ENCODE measurements around the gene PHYHIPL. TPM values are rescaled to one million over a fixed set of nuclear protein-coding genes. Genes with fewer than 3 reads are reported as not detected.
"Not testable (repeated sequence)": the region's sequence is repeated elsewhere in the genome, so short reads cannot be mapped to it uniquely, and the experiment has no call there.

The PHYHIPL gene
- total and polyA plus RNA-seq, 4 experiments from 2014 or later, result not detected

GRCh38 chr10:59206204-59206720, 29.8 kb downstream of the PHYHIPL start:
- Mint-ChIP-seq H3K27ac (no peak overlapping the region), H3K27me3 (no peaks in the 10 kb centered on the region), H3K9me3 (peaks cover 0 to 5% (median 0%) of the 10 kb centered on the region in 8 donors), H3K4me1 (no peaks in the 10 kb centered on the region), H3K36me3 (no peaks in the 10 kb centered on the region), H3K4me3 (no peak overlapping the region)
- Histone ChIP-seq H3K4me3 (ENCODE audit: low read length in 2 of 2) (no peak overlapping the region), H3K36me3 (ENCODE audit: insufficient read depth, low read length) (no peaks in the 10 kb centered on the region), H3K27me3 (ENCODE audit: insufficient read depth, low read length) (no peaks in the 10 kb centered on the region), H3K27ac (ENCODE audit: low read depth, low read length) (no peak overlapping the region), H3K9me3 (ENCODE audit: control insufficient read depth in 1 of 2, low read length in 2 of 2) (no peaks in the 10 kb centered on the region), H3K4me1 (ENCODE audit: insufficient read depth, low read length) (no peaks in the 10 kb centered on the region)
- DNase-seq, result no peak
- CTCF ChIA-PET (ENCODE audit: partially characterized antibody), result no interaction called here
- POLR2A ChIA-PET (ENCODE audit: partially characterized antibody), result no interaction called here
- intact Hi-C loops (cut with micrococcal nuclease), result no loop called here

- H3K27ac ChIP-seq (ENCODE audit: low read depth, low read length), result no peak overlapping the region
- H3K27me3 ChIP-seq (ENCODE audit: insufficient read depth, low read length), result no peaks in the 10 kb centered on the region
- H3K36me3 ChIP-seq (ENCODE audit: insufficient read depth, low read length), result no peaks in the 10 kb centered on the region
- H3K9me3 Mint-ChIP-seq, result peaks cover 0 to 3% (median 0%) of the 10 kb centered on the region in 8 donors
- no peaks in the 10 kb centered on the region for H3K9me3 ChIP-seq (ENCODE audit: control insufficient read depth in 1 of 2, low read length in 2 of 2)
- H3K4me3 ChIP-seq (ENCODE audit: low read length in 2 of 2), result no peak overlapping the region
- no peak for DNase-seq
- CTCF ChIA-PET (ENCODE audit: partially characterized antibody), result interaction anchor here (0.6 kb wide), 1 partner anchor 27 kb away, joined by 3 read pairs; no protein-coding TSS in a partner anchor
- no peaks in the 10 kb centered on the region for H3K27me3 Mint-ChIP-seq
- no peaks in the 10 kb centered on the region for H3K4me1 Mint-ChIP-seq
- H3K4me1 ChIP-seq (ENCODE audit: insufficient read depth, low read length), result no peaks in the 10 kb centered on the region
- no peak overlapping the region for H3K27ac Mint-ChIP-seq
- no peak overlapping the region for H3K4me3 Mint-ChIP-seq
- H3K36me3 Mint-ChIP-seq, result no peaks in the 10 kb centered on the region
- intact Hi-C loops (cut with micrococcal nuclease), result no loop called here
- POLR2A ChIA-PET (ENCODE audit: partially characterized antibody), result no interaction called here
These were observed 35.9 kb downstream of the PHYHIPL start for GRCh38 chr10:59212301-59212798.

DNA sequence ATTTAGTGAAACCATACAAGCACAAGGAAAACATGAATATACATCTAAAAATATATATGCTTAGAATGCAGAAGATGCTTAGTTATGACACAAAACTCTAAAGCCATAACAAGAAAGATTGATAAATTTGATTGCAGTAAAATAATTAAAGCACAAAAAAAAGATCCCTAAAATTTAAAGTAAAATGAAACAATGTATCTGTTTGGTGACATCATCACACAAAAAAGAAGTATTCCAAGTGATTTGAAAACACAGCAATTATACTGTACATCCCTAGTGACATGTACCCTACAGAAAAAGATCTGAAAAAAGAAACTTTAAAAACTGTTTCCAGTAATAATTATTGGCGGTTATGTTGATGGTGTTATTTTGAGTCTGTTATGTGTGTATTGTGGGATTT, 37.7 kb downstream of the PHYHIPL start:
- H3K4me3 Mint-ChIP-seq, result no peak overlapping the region
- H3K4me1 ChIP-seq (ENCODE audit: insufficient read depth, low read length), result no peaks in the 10 kb centered on the region
- no peaks in the 10 kb centered on the region for H3K27me3 Mint-ChIP-seq
- intact Hi-C loops (cut with micrococcal nuclease), result no loop called here
- peaks cover 0 to 2% (median 0%) of the 10 kb centered on the region in 8 donors for H3K9me3 Mint-ChIP-seq
- no peaks in the 10 kb centered on the region for H3K36me3 ChIP-seq (ENCODE audit: insufficient read depth, low read length)
- no peak for DNase-seq
- H3K36me3 Mint-ChIP-seq, result no peaks in the 10 kb centered on the region
- H3K27me3 ChIP-seq (ENCODE audit: insufficient read depth, low read length), result no peaks in the 10 kb centered on the region
- CTCF ChIA-PET (ENCODE audit: partially characterized antibody), result no interaction called here
- no peak overlapping the region for H3K4me3 ChIP-seq (ENCODE audit: low read length in 2 of 2)
- H3K4me1 Mint-ChIP-seq, result no peaks in the 10 kb centered on the region
- no peak overlapping the region for H3K27ac Mint-ChIP-seq
- H3K9me3 ChIP-seq (ENCODE audit: control insufficient read depth in 1 of 2, low read length in 2 of 2), result no peaks in the 10 kb centered on the region
- POLR2A ChIA-PET (ENCODE audit: partially characterized antibody), result no interaction called here
- no peak overlapping the region for H3K27ac ChIP-seq (ENCODE audit: low read depth, low read length)

DNA sequence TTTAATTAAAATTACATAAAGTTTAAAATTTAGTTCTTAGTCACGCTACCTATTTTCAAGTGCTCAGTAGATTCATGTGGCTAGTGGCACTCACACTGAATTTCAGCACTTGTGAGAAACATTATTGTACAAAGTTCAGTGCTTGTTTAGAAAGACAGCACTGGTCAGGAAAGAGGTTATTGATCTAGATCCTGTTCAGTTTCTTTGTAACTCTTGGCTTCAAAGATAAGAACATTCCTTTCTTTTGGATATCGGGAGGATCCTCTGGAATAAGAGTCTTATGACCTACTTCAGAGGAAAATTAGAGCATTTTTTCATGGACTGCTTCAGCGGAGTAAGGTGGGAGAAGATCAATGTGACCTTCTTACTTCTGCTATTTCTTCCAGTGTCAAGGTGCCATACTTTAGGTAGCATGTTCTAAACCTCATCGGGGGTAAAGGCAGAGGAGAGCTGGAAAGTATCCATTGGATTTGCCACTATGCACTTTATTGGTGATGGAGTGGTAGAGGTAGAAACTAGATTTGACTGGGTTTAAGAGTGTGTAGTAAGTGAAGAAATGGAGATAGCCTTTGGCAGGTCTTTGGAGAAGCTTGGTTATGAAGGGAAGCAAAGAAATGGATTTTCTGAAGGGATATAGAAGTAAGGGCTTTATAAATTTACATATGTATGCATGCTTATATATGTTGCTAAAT, 39.9 kb downstream of the PHYHIPL start:
- Histone ChIP-seq H3K27ac (ENCODE audit: low read depth, low read length) (no peak overlapping the region), H3K36me3 (ENCODE audit: insufficient read depth, low read length) (no peaks in the 10 kb centered on the region), H3K9me3 (ENCODE audit: control insufficient read depth in 1 of 2, low read length in 2 of 2) (no peaks in the 10 kb centered on the region), H3K27me3 (ENCODE audit: insufficient read depth, low read length) (no peaks in the 10 kb centered on the region), H3K4me1 (ENCODE audit: insufficient read depth, low read length) (no peaks in the 10 kb centered on the region), H3K4me3 (ENCODE audit: low read length in 2 of 2) (no peak overlapping the region)
- intact Hi-C loops (cut with micrococcal nuclease), result no loop called here
- H3K9me3 Mint-ChIP-seq, result peaks cover 0 to 2% (median 0%) of the 10 kb centered on the region in 8 donors
- H3K4me3 Mint-ChIP-seq, result no peak overlapping the region
- H3K27me3 Mint-ChIP-seq, result no peaks in the 10 kb centered on the region
- ChIA-PET POLR2A (ENCODE audit: partially characterized antibody) (no interaction called here), CTCF (ENCODE audit: partially characterized antibody) (no interaction called here)
- DNase-seq, result no peak
- no peak overlapping the region for H3K27ac Mint-ChIP-seq
- no peaks in the 10 kb centered on the region for H3K4me1 Mint-ChIP-seq
- H3K36me3 Mint-ChIP-seq, result no peaks in the 10 kb centered on the region

- Mint-ChIP-seq H3K27ac (no peak overlapping the region), H3K4me1 (no peaks in the 10 kb centered on the region), H3K4me3 (no peak overlapping the region), H3K27me3 (peaks cover 0 to 2% of the 10 kb centered on the region in 2 donors), H3K9me3 (peaks cover 0 to 2% (median 0%) of the 10 kb centered on the region in 8 donors), H3K36me3 (no peaks in the 10 kb centered on the region)
- DNase-seq, result no peak
- H3K4me3 ChIP-seq (ENCODE audit: low read length in 2 of 2), result no peak overlapping the region
- H3K4me1 ChIP-seq (ENCODE audit: insufficient read depth, low read length), result no peaks in the 10 kb centered on the region
- H3K27ac ChIP-seq (ENCODE audit: low read depth, low read length), result no peak overlapping the region
- ChIA-PET CTCF (ENCODE audit: partially characterized antibody) (no interaction called here), POLR2A (ENCODE audit: partially characterized antibody) (no interaction called here)
- no peaks in the 10 kb centered on the region for H3K27me3 ChIP-seq (ENCODE audit: insufficient read depth, low read length)
- intact Hi-C loops (cut with micrococcal nuclease), result no loop called here
- H3K36me3 ChIP-seq (ENCODE audit: insufficient read depth, low read length), result no peaks in the 10 kb centered on the region
- H3K9me3 ChIP-seq (ENCODE audit: control insufficient read depth in 1 of 2, low read length in 2 of 2), result no peaks in the 10 kb centered on the region
These were observed 46.3 kb downstream of the PHYHIPL start for GRCh38 chr10:59222788-59223187.

- intact Hi-C loops (cut with micrococcal nuclease); H3K27me3 ChIP-seq (ENCODE audit: insufficient read depth, low read length); DNase-seq; H3K9me3 Mint-ChIP-seq; H3K36me3 Mint-ChIP-seq; H3K4me3 ChIP-seq (ENCODE audit: low read length in 2 of 2); H3K4me1 ChIP-seq (ENCODE audit: insufficient read depth, low read length); H3K27me3 Mint-ChIP-seq; H3K4me1 Mint-ChIP-seq; H3K27ac Mint-ChIP-seq; H3K4me3 Mint-ChIP-seq; CTCF ChIA-PET (ENCODE audit: partially characterized antibody); H3K9me3 ChIP-seq (ENCODE audit: control insufficient read depth in 1 of 2, low read length in 2 of 2); POLR2A ChIA-PET (ENCODE audit: partially characterized antibody); H3K27ac ChIP-seq (ENCODE audit: low read depth, low read length); H3K36me3 ChIP-seq (ENCODE audit: insufficient read depth, low read length): not testable (repeated sequence)
These were observed 47.2 kb downstream of the PHYHIPL start for GRCh38 chr10:59223597-59223996.

DNA sequence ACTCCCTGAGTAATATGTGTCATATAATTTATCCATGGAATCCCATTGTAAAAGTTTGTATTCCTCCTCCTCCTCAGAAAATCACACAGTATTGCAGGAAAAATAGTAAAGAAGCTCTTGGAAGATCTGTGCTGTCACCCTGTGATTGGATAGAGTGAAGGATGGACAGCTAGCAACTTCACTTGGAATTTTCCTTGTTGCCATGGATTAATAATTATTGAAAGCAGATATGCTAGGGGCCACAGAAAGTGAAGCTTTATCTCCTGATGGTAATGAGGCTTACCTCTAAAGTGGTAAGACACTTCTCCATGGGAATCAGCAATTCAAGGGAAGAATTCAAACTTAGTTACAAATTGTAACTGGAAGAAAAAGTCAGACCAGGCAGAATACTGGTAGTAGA, 48.8 kb downstream of the PHYHIPL start:
- H3K36me3 Mint-ChIP-seq, result no peaks in the 10 kb centered on the region
- intact Hi-C loops (cut with micrococcal nuclease), result no loop called here

More for the DNA sequence above, 48.8 kb downstream of the PHYHIPL start:
- Histone ChIP-seq H3K27me3 (ENCODE audit: insufficient read depth, low read length) (no peaks in the 10 kb centered on the region), H3K27ac (ENCODE audit: low read depth, low read length) (no peak overlapping the region), H3K36me3 (ENCODE audit: insufficient read depth, low read length) (no peaks in the 10 kb centered on the region), H3K4me3 (ENCODE audit: low read length in 2 of 2) (no peak overlapping the region), H3K4me1 (ENCODE audit: insufficient read depth, low read length) (no peaks in the 10 kb centered on the region), H3K9me3 (ENCODE audit: control insufficient read depth in 1 of 2, low read length in 2 of 2) (no peaks in the 10 kb centered on the region)
- POLR2A ChIA-PET (ENCODE audit: partially characterized antibody), result no interaction called here
- Mint-ChIP-seq H3K4me1 (no peaks in the 10 kb centered on the region), H3K27me3 (peaks cover 0 to 2% of the 10 kb centered on the region in 2 donors), H3K4me3 (no peak overlapping the region), H3K9me3 (peaks cover 0 to 2% (median 0%) of the 10 kb centered on the region in 8 donors), H3K27ac (no peak overlapping the region)
- CTCF ChIA-PET (ENCODE audit: partially characterized antibody), result no interaction called here
- DNase-seq, result no peak
